ENCODE data around the gene ZNF197.
"Not testable (repeated sequence)": the region's sequence is repeated elsewhere in the genome, so short reads cannot be mapped to it uniquely, and the experiment has no call there.

ZNF197 gene

DNA sequence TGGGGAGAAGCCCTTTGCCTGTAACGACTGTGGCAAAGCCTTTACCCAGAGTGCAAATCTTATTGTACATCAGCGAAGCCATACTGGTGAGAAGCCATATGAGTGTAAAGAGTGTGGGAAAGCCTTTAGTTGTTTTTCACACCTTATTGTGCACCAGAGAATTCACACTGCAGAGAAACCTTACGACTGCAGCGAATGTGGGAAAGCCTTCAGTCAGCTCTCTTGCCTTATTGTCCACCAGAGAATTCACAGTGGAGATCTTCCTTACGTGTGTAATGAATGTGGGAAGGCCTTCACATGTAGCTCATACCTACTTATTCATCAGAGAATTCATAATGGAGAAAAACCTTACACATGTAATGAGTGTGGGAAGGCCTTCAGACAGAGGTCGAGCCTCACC, 34.6 kb downstream of the ZNF197 start:
- in situ Hi-C loops (cut with MboI; ENCODE audit: low sequenced_read_pairs): no loop called here

- in situ Hi-C loops (cut with MboI; ENCODE audit: low sequenced_read_pairs): no loop called here
Observed at GRCh38 chr3:44661189-44661588, 36.4 kb downstream of the ZNF197 start.

- in situ Hi-C loops (cut with MboI; ENCODE audit: low sequenced_read_pairs): no loop called here
Observed at GRCh38 chr3:44665173-44665572, 40.3 kb downstream of the ZNF197 start.

- in situ Hi-C loops (cut with MboI; ENCODE audit: low sequenced_read_pairs): no loop called here
Observed at GRCh38 chr3:44666346-44666745, 41.5 kb downstream of the ZNF197 start.

GRCh38 chr3:44669760-44670159, 44.9 kb downstream of the ZNF197 start:
- in situ Hi-C loops (cut with MboI; ENCODE audit: low sequenced_read_pairs): no loop called here

DNA sequence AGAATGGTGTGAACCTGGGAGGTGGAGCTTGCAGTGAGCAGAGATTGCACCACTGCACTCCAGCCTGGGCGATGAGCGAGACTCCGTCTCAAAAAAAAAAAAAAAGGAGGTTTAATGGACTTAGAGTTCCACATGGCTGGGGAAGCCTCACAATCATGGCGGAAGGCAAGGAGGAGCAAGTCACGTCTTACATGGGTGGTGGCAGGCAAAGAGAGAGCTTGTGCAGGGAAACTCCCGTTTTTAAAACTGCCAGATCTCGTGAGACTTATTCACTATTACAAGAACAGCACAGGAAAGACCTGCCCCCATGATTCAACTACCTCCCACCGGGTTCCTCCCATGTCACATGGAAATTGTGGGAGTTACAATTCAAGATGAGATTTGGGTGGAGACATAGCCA, 48.6 kb downstream of the ZNF197 start:
- in situ Hi-C loops (cut with MboI; ENCODE audit: low sequenced_read_pairs): not testable (repeated sequence)

DNA sequence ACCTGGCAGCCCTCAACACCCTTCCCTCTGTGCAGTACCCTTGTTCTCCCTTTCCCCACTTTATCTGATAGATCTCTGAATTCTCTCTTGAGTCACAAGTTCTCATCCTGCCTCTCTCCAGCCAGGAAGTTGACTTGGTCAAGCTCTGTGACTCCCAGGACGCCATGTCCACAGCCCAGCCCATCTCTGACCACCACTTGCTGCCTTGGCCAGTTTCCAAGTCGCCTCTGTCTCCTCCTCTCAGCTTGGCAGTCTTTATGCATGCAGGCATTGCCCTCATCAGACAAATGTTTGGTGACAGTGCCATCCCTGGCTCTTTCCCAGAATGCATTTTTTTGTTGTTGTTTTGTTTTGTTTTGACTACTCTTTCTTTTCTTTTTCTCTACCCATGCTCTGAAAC, 49.4 kb downstream of the ZNF197 start:
- in situ Hi-C loops (cut with MboI; ENCODE audit: low sequenced_read_pairs): no loop called here

- in situ Hi-C loops (cut with MboI; ENCODE audit: low sequenced_read_pairs): no loop called here
Observed at GRCh38 chr3:44678480-44679116, 53.8 kb downstream of the ZNF197 start.

GRCh38 chr3:44680921-44681455, 56.2 kb downstream of the ZNF197 start:
- in situ Hi-C loops (cut with MboI; ENCODE audit: low sequenced_read_pairs): no loop called here

DNA sequence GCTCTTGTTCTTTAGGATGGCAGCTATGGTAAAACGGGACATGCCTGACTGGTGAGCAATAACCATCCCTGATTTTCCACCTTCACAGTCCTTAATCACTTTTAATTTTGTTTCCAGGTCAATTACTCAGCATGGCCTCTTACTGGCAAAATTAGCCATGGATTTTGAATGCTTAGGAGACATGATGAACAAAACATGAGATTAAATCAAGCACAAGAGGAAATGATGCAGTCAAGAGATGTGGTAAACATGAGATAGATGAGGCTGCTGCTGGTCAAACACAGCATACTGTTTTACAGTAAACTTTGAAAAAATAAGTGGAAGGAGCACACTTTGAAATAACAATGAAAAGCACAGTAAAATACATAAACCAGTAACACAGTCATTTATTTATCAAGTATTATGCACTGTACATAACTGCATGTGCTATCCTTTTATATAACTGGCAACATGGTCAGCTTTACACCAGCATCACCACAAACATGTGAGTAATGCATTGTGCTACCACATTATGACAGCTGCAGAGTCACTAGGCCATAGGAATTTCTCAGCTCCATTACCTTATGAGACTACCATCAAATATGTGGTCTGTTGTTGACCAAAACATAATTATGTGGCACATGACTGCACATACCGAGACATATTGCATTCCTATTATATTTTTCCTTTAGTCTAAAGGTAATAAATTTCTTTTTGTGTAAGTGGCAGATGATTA, 57.5 kb downstream of the ZNF197 start:
- in situ Hi-C loops (cut with MboI; ENCODE audit: low sequenced_read_pairs): no loop called here

GRCh38 chr3:44685128-44685800, 60.4 kb downstream of the ZNF197 start:
- in situ Hi-C loops (cut with MboI; ENCODE audit: low sequenced_read_pairs): no loop called here

DNA sequence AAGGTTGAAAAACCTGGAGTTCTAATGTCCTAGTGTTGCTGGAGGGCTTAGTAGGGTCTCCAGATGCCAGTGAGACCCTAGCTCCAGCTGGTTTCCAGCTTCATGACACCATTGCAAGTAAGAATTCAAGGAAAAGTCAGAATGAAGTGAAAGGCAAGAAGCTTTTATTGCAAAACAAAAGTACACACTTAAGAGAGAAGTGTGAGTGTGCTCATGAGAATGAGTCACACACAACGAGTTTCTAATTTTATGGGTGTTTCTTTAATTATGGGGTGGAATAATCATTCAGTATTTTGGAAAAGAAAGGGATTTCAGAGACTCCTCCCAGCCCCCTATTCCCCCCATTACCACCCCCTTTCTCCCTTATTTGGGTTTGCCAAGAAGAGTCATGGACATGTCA, 63.1 kb downstream of the ZNF197 start:
- in situ Hi-C loops (cut with MboI; ENCODE audit: low sequenced_read_pairs): no loop called here
